ENCODE measurements around the gene FBXO10.

DNA sequence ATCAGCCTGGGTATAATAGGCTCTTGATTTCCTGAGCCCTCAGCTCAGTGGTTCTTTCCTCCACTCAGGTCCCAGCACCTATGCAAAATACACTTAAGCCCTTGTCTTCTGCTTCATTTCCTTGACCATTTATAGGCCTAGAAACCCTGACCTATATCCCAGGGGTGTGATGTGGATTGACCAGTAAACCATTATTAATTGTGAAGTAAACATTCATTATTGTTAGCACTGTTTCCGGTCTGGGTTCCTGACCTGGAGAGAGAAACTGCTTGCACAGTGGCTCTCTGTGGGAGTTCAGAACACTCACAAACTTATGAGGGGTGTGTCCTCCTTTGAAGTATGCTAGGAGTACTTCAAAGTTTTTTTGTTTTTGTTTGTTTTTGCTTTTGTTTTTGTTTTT lies 35.8 kb upstream of the FBXO10 start:
- TF ChIP-seq, protein P1, sequence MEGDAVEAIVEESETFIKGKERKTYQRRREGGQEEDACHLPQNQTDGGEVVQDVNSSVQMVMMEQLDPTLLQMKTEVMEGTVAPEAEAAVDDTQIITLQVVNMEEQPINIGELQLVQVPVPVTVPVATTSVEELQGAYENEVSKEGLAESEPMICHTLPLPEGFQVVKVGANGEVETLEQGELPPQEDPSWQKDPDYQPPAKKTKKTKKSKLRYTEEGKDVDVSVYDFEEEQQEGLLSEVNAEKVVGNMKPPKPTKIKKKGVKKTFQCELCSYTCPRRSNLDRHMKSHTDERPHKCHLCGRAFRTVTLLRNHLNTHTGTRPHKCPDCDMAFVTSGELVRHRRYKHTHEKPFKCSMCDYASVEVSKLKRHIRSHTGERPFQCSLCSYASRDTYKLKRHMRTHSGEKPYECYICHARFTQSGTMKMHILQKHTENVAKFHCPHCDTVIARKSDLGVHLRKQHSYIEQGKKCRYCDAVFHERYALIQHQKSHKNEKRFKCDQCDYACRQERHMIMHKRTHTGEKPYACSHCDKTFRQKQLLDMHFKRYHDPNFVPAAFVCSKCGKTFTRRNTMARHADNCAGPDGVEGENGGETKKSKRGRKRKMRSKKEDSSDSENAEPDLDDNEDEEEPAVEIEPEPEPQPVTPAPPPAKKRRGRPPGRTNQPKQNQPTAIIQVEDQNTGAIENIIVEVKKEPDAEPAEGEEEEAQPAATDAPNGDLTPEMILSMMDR (IDR thresholded peaks at IDR 0.05; ENCODE audit: low read depth, low read length): no peak
- TF ChIP-seq POLR2A (IDR thresholded peaks at IDR 0.05; ENCODE audit: extremely low read depth, insufficient read length): no peak
- TF ChIP-seq MYC (IDR thresholded peaks at IDR 0.05; ENCODE audit: low read depth, low read length): no peak

Measured in NB4 (cell line).